Skeletal muscle tissue (tissue), 4 donors: Measurements from ENCODE around the gene SMC1B. TPM values are rescaled to one million over a fixed set of nuclear protein-coding genes. Genes with fewer than 3 reads are reported as not detected.

ENCODE experiments used
- H3K27ac ChIP-seq: one replicate; pipeline ENCODE4 v1.7.0; 2013; ENCODE audit warnings: mild to moderate bottlenecking, low read depth, low read length, inconsistent platforms
- H3K27me3 ChIP-seq, 3 donors: one replicate each; pipeline ENCODE4 v1.7.0; 2013; ENCODE audit warnings: low read length in 3 of 3; ENCODE audit not compliant: control insufficient read depth in 3 of 3, insufficient read depth in 3 of 3
- H3K36me3 ChIP-seq, 3 donors: one replicate each; pipeline ENCODE4 v1.7.0; 2013; ENCODE audit warnings: low read length in 3 of 3; ENCODE audit not compliant: control insufficient read depth in 3 of 3, insufficient read depth in 3 of 3
- H3K4me1 ChIP-seq, 3 donors: one replicate each; pipeline ENCODE4 v1.7.0; 2013; ENCODE audit warnings: low read length in 3 of 3, mild to moderate bottlenecking in 3 of 3; ENCODE audit not compliant: control insufficient read depth in 3 of 3, insufficient read depth in 3 of 3
- H3K4me3 ChIP-seq, 3 donors: one replicate each; pipeline ENCODE4 v1.7.0; 2013; ENCODE audit warnings: low read length in 3 of 3
- H3K9ac ChIP-seq, 3 donors: one replicate each; pipeline ENCODE4 v1.7.0; 2013; ENCODE audit warnings: low read length in 3 of 3, mild to moderate bottlenecking in 3 of 3, moderate library complexity in 2 of 3, low read depth in 1 of 3
- H3K9me3 ChIP-seq, 3 donors: one replicate each; pipeline ENCODE4 v1.7.0; 2013; ENCODE audit warnings: low read length in 3 of 3; ENCODE audit not compliant: control insufficient read depth in 3 of 3
- total RNA-seq: library from RNA; depleted of rRNA; stranded (reverse); fragments of >200 nt; gene quantifications from one replicate; pipeline ENCODE4 v1.2.3, GENCODE V29; 2014
- donor health status: Osteomylitis.

Gene SMC1B
- total RNA-seq, 1 donor from 2014 or later = under 0.01 TPM

GRCh38 chr22:45310977-45311531 is 102.3 kb downstream of the SMC1B start:
- Histone ChIP-seq H3K27ac (peak overlapping the region; percentile 72), H3K4me1 (peaks cover 28 to 38% (median 32%) of the 10 kb centered on the region in 3 donors)

GRCh38 chr22:45310331-45310976 is 102.9 kb downstream of the SMC1B start:
- Histone ChIP-seq H3K9ac (peak overlapping the region; percentile 80 to 91 (median 81)), H3K27ac (peak overlapping the region; percentile 72), H3K4me3 (peak overlapping the region; percentile 74 to 83 (median 82)), H3K27me3 (no peaks in the 10 kb centered on the region), H3K4me1 (peaks cover 26 to 35% (median 32%) of the 10 kb centered on the region in 3 donors), H3K9me3 (no peaks in the 10 kb centered on the region), H3K36me3 (peaks cover 0 to 4% (median 0%) of the 10 kb centered on the region in 3 donors)

More at GRCh38 chr22:45310977-45311531, 102.3 kb downstream of the SMC1B start:
- H3K9me3 ChIP-seq = no peaks in the 10 kb centered on the region
- H3K36me3 ChIP-seq = peaks cover 0 to 4% (median 0%) of the 10 kb centered on the region in 3 donors
- H3K4me3 ChIP-seq = peak overlapping the region; percentile 74 to 83 (median 82)
- peak overlapping the region; percentile 80 to 91 (median 81) for H3K9ac ChIP-seq
- no peaks in the 10 kb centered on the region for H3K27me3 ChIP-seq

GRCh38 chr22:45309422-45310227 is 103.8 kb downstream of the SMC1B start, which contains the start of gene FAM118A:
Gene FAM118A, plus strand, starts transcription at chr22:45309934. Its CDS starts 12,446 bp downstream, at chr22:45322380.
- peaks cover 0 to 4% (median 0%) of the 10 kb centered on the region in 3 donors for H3K36me3 ChIP-seq
- H3K27me3 ChIP-seq = no peaks in the 10 kb centered on the region
- H3K4me3 ChIP-seq = peak within 1 kb of the TSS; percentile 82 to 91 (median 85)
- H3K27ac ChIP-seq = peak within 1 kb of the TSS; percentile 72
- H3K4me1 ChIP-seq = peaks cover 22 to 33% (median 31%) of the 10 kb centered on the region in 3 donors
- H3K9me3 ChIP-seq = no peaks in the 10 kb centered on the region
- peak within 1 kb of the TSS; percentile 80 to 92 (median 90) for H3K9ac ChIP-seq

GRCh38 chr22:45308957-45309421 is 104.4 kb downstream of the SMC1B start:
- H3K27me3 ChIP-seq = no peaks in the 10 kb centered on the region
- H3K4me3 ChIP-seq = peak overlapping the region; percentile 78 to 91 (median 85)
- peaks cover 0 to 4% (median 0%) of the 10 kb centered on the region in 3 donors for H3K36me3 ChIP-seq
- peaks cover 15 to 27% (median 25%) of the 10 kb centered on the region in 3 donors for H3K4me1 ChIP-seq
- peak overlapping the region; percentile 55 for H3K27ac ChIP-seq
- H3K9me3 ChIP-seq = no peaks in the 10 kb centered on the region
- H3K9ac ChIP-seq = peak overlapping the region; percentile 75 to 92 (median 90)

GRCh38 chr22:45308391-45308956 is 104.9 kb downstream of the SMC1B start:
- no peak overlapping the region for H3K27ac ChIP-seq
- H3K9me3 ChIP-seq = no peaks in the 10 kb centered on the region
- H3K27me3 ChIP-seq = no peaks in the 10 kb centered on the region
- H3K4me3 ChIP-seq = no peak overlapping the region
- no peak overlapping the region for H3K9ac ChIP-seq
- peaks cover 14 to 25% (median 24%) of the 10 kb centered on the region in 3 donors for H3K4me1 ChIP-seq
- H3K36me3 ChIP-seq = peaks cover 0 to 4% (median 0%) of the 10 kb centered on the region in 3 donors

GRCh38 chr22:45306139-45306538 is 107.3 kb downstream of the SMC1B start:
- no peaks in the 10 kb centered on the region for H3K9me3 ChIP-seq
- H3K9ac ChIP-seq = no peak overlapping the region
- no peak overlapping the region for H3K4me3 ChIP-seq
- no peaks in the 10 kb centered on the region for H3K36me3 ChIP-seq
- H3K27ac ChIP-seq = no peak overlapping the region
- no peaks in the 10 kb centered on the region for H3K27me3 ChIP-seq
- peaks cover 13 to 16% (median 14%) of the 10 kb centered on the region in 3 donors for H3K4me1 ChIP-seq

- Histone ChIP-seq H3K27ac (no peak overlapping the region), H3K4me3 (no peak overlapping the region), H3K9ac (no peak overlapping the region), H3K4me1 (peaks cover 8 to 10% (median 8%) of the 10 kb centered on the region in 3 donors), H3K27me3 (no peaks in the 10 kb centered on the region), H3K9me3 (no peaks in the 10 kb centered on the region), H3K36me3 (no peaks in the 10 kb centered on the region)
These were observed 107.8 kb downstream of the SMC1B start for GRCh38 chr22:45305456-45306075.

- H3K4me1 ChIP-seq = peaks cover 7 to 8% (median 7%) of the 10 kb centered on the region in 3 donors
- H3K9ac ChIP-seq = no peak overlapping the region
- H3K4me3 ChIP-seq = no peak overlapping the region
- H3K27me3 ChIP-seq = no peaks in the 10 kb centered on the region
- no peak overlapping the region for H3K27ac ChIP-seq
- no peaks in the 10 kb centered on the region for H3K36me3 ChIP-seq
- no peaks in the 10 kb centered on the region for H3K9me3 ChIP-seq
These were observed 108.4 kb downstream of the SMC1B start for GRCh38 chr22:45304971-45305370.

GRCh38 chr22:45303181-45303580 is 110.2 kb downstream of the SMC1B start:
- no peaks in the 10 kb centered on the region for H3K27me3 ChIP-seq
- H3K4me1 ChIP-seq = peaks cover 0 to 3% (median 0%) of the 10 kb centered on the region in 3 donors
- H3K36me3 ChIP-seq = no peaks in the 10 kb centered on the region
- no peak overlapping the region for H3K27ac ChIP-seq
- H3K4me3 ChIP-seq = no peak overlapping the region
- no peaks in the 10 kb centered on the region for H3K9me3 ChIP-seq
- no peak overlapping the region for H3K9ac ChIP-seq
